HCT116 (cell line): ENCODE measurements around the gene AURKAIP1. TPM values are rescaled to one million over a fixed set of nuclear protein-coding genes. Genes with fewer than 3 reads are reported as not detected.

Experiments used
- microRNA-seq: library from miRNA; unstranded; fragments of <30 nt; microRNA quantifications from one replicate; pipeline ENCODE4, GENCODE V29; 2016; ENCODE audit warnings: borderline number of aligned reads
- total RNA-seq: library from RNA; stranded (reverse); gene quantifications from one replicate; pipeline ENCODE4 v1.2.1, GENCODE V29; 2021; ENCODE audit not compliant: unreplicated experiment

AURKAIP1 gene
- total RNA-seq, 1 experiment from 2014 or later = 200 TPM

Small RNA genes lying within 50 kb of the gene (microRNA-seq; reads per million reads assigned to microRNA genes)
- not detected for gene MIR6808

Other genes with a start within 250 kb of the AURKAIP1 start
- gene TTLL10, start 201.3 kb downstream of the AURKAIP1 start, total RNA-seq = 0.10 TPM
- gene TNFRSF18, start 168.6 kb downstream of the AURKAIP1 start, total RNA-seq = 56.2 TPM
- 0.37 TPM for gene TNFRSF4, start 161.1 kb downstream of the AURKAIP1 start, total RNA-seq
- gene SDF4, start 143.2 kb downstream of the AURKAIP1 start, total RNA-seq = 133 TPM
- 16.3 TPM for gene B3GALT6, start 143.0 kb downstream of the AURKAIP1 start, total RNA-seq
- 6.9 TPM for gene C1QTNF12, start 128.5 kb downstream of the AURKAIP1 start, total RNA-seq
- gene UBE2J2, start 101.4 kb downstream of the AURKAIP1 start, total RNA-seq = 67.7 TPM
- 3.7 TPM for gene SCNN1D, start 94.8 kb downstream of the AURKAIP1 start, total RNA-seq
- gene ACAP3, start 67.3 kb downstream of the AURKAIP1 start, total RNA-seq = 38.8 TPM
- gene PUSL1, start 66.6 kb downstream of the AURKAIP1 start, total RNA-seq = 47.2 TPM
- gene INTS11, start 50.5 kb downstream of the AURKAIP1 start, total RNA-seq = 161 TPM
- 16.3 TPM for gene CPTP, start 50.4 kb downstream of the AURKAIP1 start, total RNA-seq
- 0.07 TPM for gene TAS1R3, start 43.9 kb downstream of the AURKAIP1 start, total RNA-seq
- gene DVL1, start 25.8 kb downstream of the AURKAIP1 start, total RNA-seq = 160 TPM
- gene MXRA8, start 16.7 kb downstream of the AURKAIP1 start, total RNA-seq = 0.74 TPM
- 173 TPM for gene CCNL2, start 24.1 kb upstream of the AURKAIP1 start, total RNA-seq
- gene MRPL20, start 32.1 kb upstream of the AURKAIP1 start, total RNA-seq = 131 TPM
- not detected for gene ANKRD65, start 46.1 kb upstream of the AURKAIP1 start, total RNA-seq
- 50.6 TPM for gene VWA1, start 60.5 kb upstream of the AURKAIP1 start, total RNA-seq
- 0.61 TPM for gene ATAD3C, start 74.5 kb upstream of the AURKAIP1 start, total RNA-seq
- gene ATAD3B, start 96.6 kb upstream of the AURKAIP1 start, total RNA-seq = 62.9 TPM
- gene ATAD3A, start 137.0 kb upstream of the AURKAIP1 start, total RNA-seq = 92.3 TPM
- gene TMEM240, start 165.4 kb upstream of the AURKAIP1 start, total RNA-seq = 2.3 TPM
- 134 TPM for gene SSU72, start 199.7 kb upstream of the AURKAIP1 start, total RNA-seq
- 8.4 TPM for gene FNDC10, start 224.9 kb upstream of the AURKAIP1 start, total RNA-seq
- gene MIB2, start 240.3 kb upstream of the AURKAIP1 start, total RNA-seq = 194 TPM